ENCODE results near the gene GBX2. TPM values are rescaled to one million over a fixed set of nuclear protein-coding genes. Genes with fewer than 3 reads are reported as not detected.

Gene GBX2
- total RNA-seq, 1 donor = not detected

- H4K20me1 ChIP-seq (ENCODE audit: insufficient read depth, low read length) = no peaks in the 10 kb centered on the region
- no peak overlapping the region for H3K4me2 ChIP-seq (ENCODE audit: insufficient read depth, low read length)
- H3K4me3 ChIP-seq (ENCODE audit: insufficient read depth, low read length) = no peak overlapping the region
- H3K27ac ChIP-seq (ENCODE audit: low read depth, low read length) = no peak overlapping the region
- peaks cover 11% of the 10 kb centered on the region for H3K27me3 ChIP-seq (ENCODE audit: insufficient read depth, low read length)
- no peaks in the 10 kb centered on the region for H3K4me1 ChIP-seq (ENCODE audit: insufficient read depth, low read length)
- H3K79me2 ChIP-seq (ENCODE audit: insufficient read depth, low read length) = no peaks in the 10 kb centered on the region
- H3K36me3 ChIP-seq (ENCODE audit: insufficient read depth, low read length) = no peaks in the 10 kb centered on the region
- no peak overlapping the region for H2AFZ ChIP-seq (ENCODE audit: low read length)
- TF ChIP-seq, protein P1, sequence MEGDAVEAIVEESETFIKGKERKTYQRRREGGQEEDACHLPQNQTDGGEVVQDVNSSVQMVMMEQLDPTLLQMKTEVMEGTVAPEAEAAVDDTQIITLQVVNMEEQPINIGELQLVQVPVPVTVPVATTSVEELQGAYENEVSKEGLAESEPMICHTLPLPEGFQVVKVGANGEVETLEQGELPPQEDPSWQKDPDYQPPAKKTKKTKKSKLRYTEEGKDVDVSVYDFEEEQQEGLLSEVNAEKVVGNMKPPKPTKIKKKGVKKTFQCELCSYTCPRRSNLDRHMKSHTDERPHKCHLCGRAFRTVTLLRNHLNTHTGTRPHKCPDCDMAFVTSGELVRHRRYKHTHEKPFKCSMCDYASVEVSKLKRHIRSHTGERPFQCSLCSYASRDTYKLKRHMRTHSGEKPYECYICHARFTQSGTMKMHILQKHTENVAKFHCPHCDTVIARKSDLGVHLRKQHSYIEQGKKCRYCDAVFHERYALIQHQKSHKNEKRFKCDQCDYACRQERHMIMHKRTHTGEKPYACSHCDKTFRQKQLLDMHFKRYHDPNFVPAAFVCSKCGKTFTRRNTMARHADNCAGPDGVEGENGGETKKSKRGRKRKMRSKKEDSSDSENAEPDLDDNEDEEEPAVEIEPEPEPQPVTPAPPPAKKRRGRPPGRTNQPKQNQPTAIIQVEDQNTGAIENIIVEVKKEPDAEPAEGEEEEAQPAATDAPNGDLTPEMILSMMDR (IDR thresholded peaks at IDR 0.05; ENCODE audit: extremely low read depth, low read depth, low read length) = no peak
- H3K9me3 ChIP-seq (ENCODE audit: low read depth, low read length) = no peaks in the 10 kb centered on the region
- peak; percentile 66 for DNase-seq (ENCODE audit: insufficient read length, low spot score, missing footprints)
Measured at GRCh38 chr2:236157815-236158498, 10.2 kb downstream of the GBX2 start.

GRCh38 chr2:236157366-236157765 is 10.8 kb downstream of the GBX2 start:
- Histone ChIP-seq H3K36me3 (ENCODE audit: insufficient read depth, low read length) (no peaks in the 10 kb centered on the region), H3K4me1 (ENCODE audit: insufficient read depth, low read length) (no peaks in the 10 kb centered on the region)
- TF ChIP-seq, protein P1 (IDR thresholded peaks at IDR 0.05; ENCODE audit: extremely low read depth, low read depth, low read length) = no peak

DNA sequence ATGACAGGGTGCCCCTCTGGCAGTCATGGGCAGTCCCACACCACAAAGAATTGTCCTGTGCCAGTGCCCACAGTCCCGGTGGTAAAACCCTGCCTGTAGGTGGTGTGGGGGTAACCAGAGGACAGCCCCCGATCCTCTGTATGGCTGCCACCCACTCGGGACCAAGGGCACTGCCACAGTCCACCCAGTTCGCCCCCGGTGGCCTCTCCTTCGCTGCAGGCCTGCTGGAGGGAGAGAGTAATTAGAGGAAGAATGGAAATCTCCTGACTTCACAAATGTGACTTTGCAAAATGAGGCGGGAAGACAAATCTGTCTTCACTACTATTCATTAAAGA is 11.4 kb downstream of the GBX2 start:
- H3K4me2 ChIP-seq (ENCODE audit: insufficient read depth, low read length) = no peak overlapping the region
- H3K27ac ChIP-seq (ENCODE audit: low read depth, low read length) = no peak overlapping the region
- TF ChIP-seq, protein P1 (IDR thresholded peaks at IDR 0.05; ENCODE audit: extremely low read depth, low read depth, low read length) = no peak
- no peaks in the 10 kb centered on the region for H3K36me3 ChIP-seq (ENCODE audit: insufficient read depth, low read length)
- no peaks in the 10 kb centered on the region for H3K9me3 ChIP-seq (ENCODE audit: low read depth, low read length)
- no peaks in the 10 kb centered on the region for H4K20me1 ChIP-seq (ENCODE audit: insufficient read depth, low read length)
- no peaks in the 10 kb centered on the region for H3K4me1 ChIP-seq (ENCODE audit: insufficient read depth, low read length)
- no peak overlapping the region for H3K4me3 ChIP-seq (ENCODE audit: insufficient read depth, low read length)
- no peak overlapping the region for H2AFZ ChIP-seq (ENCODE audit: low read length)
- no peak for DNase-seq (ENCODE audit: insufficient read length, low spot score, missing footprints)
- no peaks in the 10 kb centered on the region for H3K79me2 ChIP-seq (ENCODE audit: insufficient read depth, low read length)
- H3K27me3 ChIP-seq (ENCODE audit: insufficient read depth, low read length) = peaks cover 3% of the 10 kb centered on the region

More at GRCh38 chr2:236157366-236157765, 10.8 kb downstream of the GBX2 start:
- Histone ChIP-seq H3K9me3 (ENCODE audit: low read depth, low read length) (no peaks in the 10 kb centered on the region), H3K27me3 (ENCODE audit: insufficient read depth, low read length) (peaks cover 5% of the 10 kb centered on the region), H4K20me1 (ENCODE audit: insufficient read depth, low read length) (no peaks in the 10 kb centered on the region), H3K79me2 (ENCODE audit: insufficient read depth, low read length) (no peaks in the 10 kb centered on the region), H2AFZ (ENCODE audit: low read length) (no peak overlapping the region), H3K4me3 (ENCODE audit: insufficient read depth, low read length) (no peak overlapping the region), H3K27ac (ENCODE audit: low read depth, low read length) (no peak overlapping the region), H3K4me2 (ENCODE audit: insufficient read depth, low read length) (no peak overlapping the region)
- DNase-seq (ENCODE audit: insufficient read length, low spot score, missing footprints) = no peak

- TF ChIP-seq, protein P1 (IDR thresholded peaks at IDR 0.05; ENCODE audit: extremely low read depth, low read depth, low read length) = no peak
Measured at GRCh38 chr2:236156095-236156859, 11.9 kb downstream of the GBX2 start.

More at GRCh38 chr2:236156095-236156859, 11.9 kb downstream of the GBX2 start:
- Histone ChIP-seq H3K79me2 (ENCODE audit: insufficient read depth, low read length) (no peaks in the 10 kb centered on the region), H3K27ac (ENCODE audit: low read depth, low read length) (no peak overlapping the region), H4K20me1 (ENCODE audit: insufficient read depth, low read length) (no peaks in the 10 kb centered on the region), H3K4me3 (ENCODE audit: insufficient read depth, low read length) (no peak overlapping the region), H3K4me1 (ENCODE audit: insufficient read depth, low read length) (no peaks in the 10 kb centered on the region), H3K36me3 (ENCODE audit: insufficient read depth, low read length) (no peaks in the 10 kb centered on the region), H2AFZ (ENCODE audit: low read length) (no peak overlapping the region), H3K4me2 (ENCODE audit: insufficient read depth, low read length) (no peak overlapping the region), H3K27me3 (ENCODE audit: insufficient read depth, low read length) (peaks cover 3% of the 10 kb centered on the region), H3K9me3 (ENCODE audit: low read depth, low read length) (no peaks in the 10 kb centered on the region)
- DNase-seq (ENCODE audit: insufficient read length, low spot score, missing footprints) = peak; percentile 82

Data from osteoblast (primary cell).